ENCODE data around the gene CRMP1. TPM values are rescaled to one million over a fixed set of nuclear protein-coding genes. Genes with fewer than 3 reads are reported as not detected.
"Not testable (repeated sequence)": the region's sequence is repeated elsewhere in the genome, so short reads cannot be mapped to it uniquely, and the experiment has no call there.

CRMP1 gene
- total RNA-seq, 1 experiment from 2014 or later = not detected

DNA sequence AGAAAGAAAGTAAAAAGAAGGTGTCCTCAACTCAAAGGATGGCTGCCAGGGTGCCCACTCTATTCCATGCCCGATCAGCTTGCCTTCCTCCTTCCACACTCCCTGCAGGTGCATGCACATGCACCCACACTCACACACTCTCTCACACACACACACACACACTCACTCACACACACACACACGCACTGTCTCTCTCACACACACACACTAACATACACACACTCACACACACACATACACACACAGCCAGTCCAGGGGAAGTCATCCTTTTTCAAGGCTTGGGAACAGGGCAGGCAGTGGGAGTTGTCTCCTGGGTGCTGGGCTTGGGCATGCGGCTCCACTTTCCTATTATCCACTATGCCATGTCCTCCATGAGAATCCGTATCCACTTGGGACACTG, 50.4 kb downstream of the CRMP1 start:
- no peak overlapping the region for H3K4me3 ChIP-seq (ENCODE audit: low read length)
- H3K27ac ChIP-seq (ENCODE audit: low read length) = no peak overlapping the region
- H3K9me3 ChIP-seq (ENCODE audit: low read length) = no peaks in the 10 kb centered on the region
- ATAC-seq (no peak), DNase-seq (no peak)
- H3K4me1 ChIP-seq (ENCODE audit: insufficient read depth, low read length) = no peaks in the 10 kb centered on the region
- CTCF ChIA-PET = no interaction called here
- no peaks in the 10 kb centered on the region for H3K9me2 ChIP-seq (replicated peaks; ENCODE audit: low read length)
- H3K36me3 ChIP-seq (ENCODE audit: low read depth, low read length) = no peaks in the 10 kb centered on the region
- no peaks in the 10 kb centered on the region for H3K79me2 ChIP-seq (ENCODE audit: low read length)
- H3F3A ChIP-seq (ENCODE audit: low read length, unreplicated experiment) = no peaks in the 10 kb centered on the region
- BruUV-seq (replicated peaks) = no TSS peak
- H2AFZ ChIP-seq (ENCODE audit: low read length) = no peak overlapping the region
- no peak for TF ChIP-seq EZH2 (IDR thresholded peaks at IDR 0.05; ENCODE audit: low read length, unreplicated experiment)
- no peak for TF ChIP-seq EZH2phosphoT487 (IDR thresholded peaks at IDR 0.05; ENCODE audit: borderline replicate concordance, low read length)
- no peak for TF ChIP-seq CTCF (conservative IDR thresholded peaks at IDR 0.05; ENCODE audit: low read depth, low read length)
- no peak overlapping the region for H3K4me2 ChIP-seq (ENCODE audit: low read length)
- no peak overlapping the region for H3K9ac ChIP-seq (ENCODE audit: low read length)
- intact Hi-C loops (cut with micrococcal nuclease) = no loop called here
- peaks cover 27% of the 10 kb centered on the region for H3K27me3 ChIP-seq (ENCODE audit: low read length)
- no peaks in the 10 kb centered on the region for H4K20me1 ChIP-seq (ENCODE audit: low read length)
- POLR2A ChIA-PET (ENCODE audit: unreplicated experiment) = no interaction called here

GRCh38 chr4:5839751-5840674, 52.9 kb downstream of the CRMP1 start:
- no peak overlapping the region for H2AFZ ChIP-seq (ENCODE audit: low read length)
- no peaks in the 10 kb centered on the region for H4K20me1 ChIP-seq (ENCODE audit: low read length)
- H3F3A ChIP-seq (ENCODE audit: low read length, unreplicated experiment) = no peaks in the 10 kb centered on the region
- no peak for DNase-seq
- H3K4me2 ChIP-seq (ENCODE audit: low read length) = no peak overlapping the region
- no peaks in the 10 kb centered on the region for H3K4me1 ChIP-seq (ENCODE audit: insufficient read depth, low read length)
- H3K9me3 ChIP-seq (ENCODE audit: low read length) = no peaks in the 10 kb centered on the region
- no peaks in the 10 kb centered on the region for H3K36me3 ChIP-seq (ENCODE audit: low read depth, low read length)
- TF ChIP-seq CTCF (conservative IDR thresholded peaks at IDR 0.05; ENCODE audit: low read depth, low read length) (no peak), EZH2phosphoT487 (IDR thresholded peaks at IDR 0.05; ENCODE audit: borderline replicate concordance, low read length) (no peak), EZH2 (IDR thresholded peaks at IDR 0.05; ENCODE audit: low read length, unreplicated experiment) (no peak)
- BruUV-seq (replicated peaks) = no TSS peak
- H3K9me2 ChIP-seq (replicated peaks; ENCODE audit: low read length) = no peaks in the 10 kb centered on the region
- no peak for ATAC-seq
- peaks cover 19% of the 10 kb centered on the region for H3K27me3 ChIP-seq (ENCODE audit: low read length)
- ChIA-PET POLR2A (ENCODE audit: unreplicated experiment) (no interaction called here), CTCF (no interaction called here)
- H3K79me2 ChIP-seq (ENCODE audit: low read length) = no peaks in the 10 kb centered on the region
- H3K4me3 ChIP-seq (ENCODE audit: low read length) = no peak overlapping the region
- intact Hi-C loops (cut with micrococcal nuclease) = no loop called here
- no peak overlapping the region for H3K9ac ChIP-seq (ENCODE audit: low read length)
- H3K27ac ChIP-seq (ENCODE audit: low read length) = no peak overlapping the region

DNA sequence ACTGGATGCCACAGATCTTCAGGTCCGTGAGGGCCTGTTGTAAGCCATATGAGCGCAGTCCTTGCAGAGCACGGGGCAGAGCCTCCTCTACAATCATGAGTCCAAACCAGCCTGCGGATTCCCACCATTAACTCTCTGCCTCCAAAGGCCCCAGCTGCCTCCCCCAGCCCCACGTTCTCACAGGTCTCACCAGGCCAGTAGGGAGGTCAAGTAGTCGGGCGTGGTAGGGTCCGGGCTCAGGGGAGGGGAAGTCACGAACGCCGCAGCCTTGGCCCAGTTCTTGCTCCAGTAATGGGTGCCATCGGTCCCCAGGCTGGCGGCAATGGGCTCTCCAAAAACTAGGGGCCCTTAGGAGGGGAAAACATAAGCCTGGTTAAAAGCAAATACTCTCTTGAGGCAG, 53.6 kb downstream of the CRMP1 start:
- ATAC-seq (no peak), DNase-seq (no peak)
- no peaks in the 10 kb centered on the region for H3K4me1 ChIP-seq (ENCODE audit: insufficient read depth, low read length)
- no peak overlapping the region for H3K9ac ChIP-seq (ENCODE audit: low read length)
- no peaks in the 10 kb centered on the region for H4K20me1 ChIP-seq (ENCODE audit: low read length)
- BruUV-seq (replicated peaks) = no TSS peak
- no peak overlapping the region for H2AFZ ChIP-seq (ENCODE audit: low read length)
- H3K27me3 ChIP-seq (ENCODE audit: low read length) = peaks cover 12% of the 10 kb centered on the region
- no peaks in the 10 kb centered on the region for H3K36me3 ChIP-seq (ENCODE audit: low read depth, low read length)
- CTCF ChIA-PET = no interaction called here
- no peaks in the 10 kb centered on the region for H3K9me3 ChIP-seq (ENCODE audit: low read length)
- POLR2A ChIA-PET (ENCODE audit: unreplicated experiment) = no interaction called here
- intact Hi-C loops (cut with micrococcal nuclease) = no loop called here
- TF ChIP-seq CTCF (conservative IDR thresholded peaks at IDR 0.05; ENCODE audit: low read depth, low read length) (no peak), EZH2phosphoT487 (IDR thresholded peaks at IDR 0.05; ENCODE audit: borderline replicate concordance, low read length) (no peak), EZH2 (IDR thresholded peaks at IDR 0.05; ENCODE audit: low read length, unreplicated experiment) (no peak)
- no peak overlapping the region for H3K4me3 ChIP-seq (ENCODE audit: low read length)
- H3F3A ChIP-seq (ENCODE audit: low read length, unreplicated experiment) = no peaks in the 10 kb centered on the region
- H3K79me2 ChIP-seq (ENCODE audit: low read length) = no peaks in the 10 kb centered on the region
- no peak overlapping the region for H3K27ac ChIP-seq (ENCODE audit: low read length)
- H3K9me2 ChIP-seq (replicated peaks; ENCODE audit: low read length) = no peaks in the 10 kb centered on the region
- H3K4me2 ChIP-seq (ENCODE audit: low read length) = no peak overlapping the region

DNA sequence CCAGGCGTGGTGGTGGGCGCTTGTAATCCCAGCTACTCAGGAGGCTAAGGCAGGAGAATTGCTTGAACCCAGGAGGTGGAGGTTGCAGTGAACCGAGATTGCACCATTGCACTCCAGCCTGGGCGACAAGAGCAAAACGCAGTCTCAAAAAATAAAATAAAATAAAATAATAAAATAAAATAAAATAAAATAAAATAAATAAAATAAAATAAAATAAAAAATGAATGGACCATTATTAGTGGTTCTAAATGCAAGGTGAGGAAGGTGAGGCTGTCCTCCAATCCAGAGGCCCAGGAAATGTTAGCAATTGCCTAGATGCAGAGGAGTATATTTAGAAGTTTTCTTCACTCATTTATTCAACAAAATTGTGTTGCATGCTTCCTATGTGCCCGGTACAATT, 55.4 kb downstream of the CRMP1 start:
- ATAC-seq; H3K4me3 ChIP-seq (ENCODE audit: low read length); H4K20me1 ChIP-seq (ENCODE audit: low read length); H3F3A ChIP-seq (ENCODE audit: low read length, unreplicated experiment); H2AFZ ChIP-seq (ENCODE audit: low read length); H3K9me2 ChIP-seq (replicated peaks; ENCODE audit: low read length); intact Hi-C loops (cut with micrococcal nuclease); H3K9me3 ChIP-seq (ENCODE audit: low read length); H3K79me2 ChIP-seq (ENCODE audit: low read length); H3K9ac ChIP-seq (ENCODE audit: low read length); H3K36me3 ChIP-seq (ENCODE audit: low read depth, low read length); BruUV-seq (replicated peaks); H3K4me1 ChIP-seq (ENCODE audit: insufficient read depth, low read length); POLR2A ChIA-PET (ENCODE audit: unreplicated experiment); CTCF ChIA-PET; H3K27me3 ChIP-seq (ENCODE audit: low read length); H3K27ac ChIP-seq (ENCODE audit: low read length); DNase-seq; H3K4me2 ChIP-seq (ENCODE audit: low read length): not testable (repeated sequence)

Data from PC-3 (cell line).